GM21367 (cell line): ENCODE measurements around the gene IGFBP6.

Source experiments
- ATAC-seq: cut with Tn5 transposase; IDR thresholded peaks from one replicate; pipeline ENCODE4 v1.9.1; 2021; ENCODE audit not compliant: unreplicated experiment

IGFBP6 gene, protein sequence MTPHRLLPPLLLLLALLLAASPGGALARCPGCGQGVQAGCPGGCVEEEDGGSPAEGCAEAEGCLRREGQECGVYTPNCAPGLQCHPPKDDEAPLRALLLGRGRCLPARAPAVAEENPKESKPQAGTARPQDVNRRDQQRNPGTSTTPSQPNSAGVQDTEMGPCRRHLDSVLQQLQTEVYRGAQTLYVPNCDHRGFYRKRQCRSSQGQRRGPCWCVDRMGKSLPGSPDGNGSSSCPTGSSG

DNA sequence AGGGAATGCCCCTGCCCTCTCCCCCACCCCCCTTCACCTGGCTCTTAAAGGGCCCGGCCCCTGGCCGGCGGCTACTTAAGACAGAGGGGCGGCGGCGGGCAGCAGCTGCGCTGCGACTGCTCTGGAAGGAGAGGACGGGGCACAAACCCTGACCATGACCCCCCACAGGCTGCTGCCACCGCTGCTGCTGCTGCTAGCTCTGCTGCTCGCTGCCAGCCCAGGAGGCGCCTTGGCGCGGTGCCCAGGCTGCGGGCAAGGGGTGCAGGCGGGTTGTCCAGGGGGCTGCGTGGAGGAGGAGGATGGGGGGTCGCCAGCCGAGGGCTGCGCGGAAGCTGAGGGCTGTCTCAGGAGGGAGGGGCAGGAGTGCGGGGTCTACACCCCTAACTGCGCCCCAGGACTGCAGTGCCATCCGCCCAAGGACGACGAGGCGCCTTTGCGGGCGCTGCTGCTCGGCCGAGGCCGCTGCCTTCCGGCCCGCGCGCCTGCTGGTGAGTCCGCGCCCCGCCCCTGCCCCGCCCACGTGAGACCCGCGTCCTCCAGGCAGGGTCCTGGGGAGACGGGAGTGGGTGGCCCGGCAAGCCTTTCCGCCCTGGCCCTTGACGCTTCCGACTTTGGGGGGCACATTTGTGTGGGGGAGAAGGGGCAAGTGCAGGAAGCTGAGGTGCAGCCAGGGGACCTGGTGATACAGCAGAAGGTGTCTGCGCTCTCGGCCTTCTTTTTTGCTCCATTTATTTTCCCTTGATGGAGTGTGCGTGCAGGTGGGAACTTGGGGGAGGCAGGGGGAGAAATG, at the start of gene IGFBP6:
TSS of gene IGFBP6 (plus strand) at position 104 of the 790 bp plus-strand sequence. CDS start at position 155, 51 bp downstream.
- ATAC-seq = no peak

DNA sequence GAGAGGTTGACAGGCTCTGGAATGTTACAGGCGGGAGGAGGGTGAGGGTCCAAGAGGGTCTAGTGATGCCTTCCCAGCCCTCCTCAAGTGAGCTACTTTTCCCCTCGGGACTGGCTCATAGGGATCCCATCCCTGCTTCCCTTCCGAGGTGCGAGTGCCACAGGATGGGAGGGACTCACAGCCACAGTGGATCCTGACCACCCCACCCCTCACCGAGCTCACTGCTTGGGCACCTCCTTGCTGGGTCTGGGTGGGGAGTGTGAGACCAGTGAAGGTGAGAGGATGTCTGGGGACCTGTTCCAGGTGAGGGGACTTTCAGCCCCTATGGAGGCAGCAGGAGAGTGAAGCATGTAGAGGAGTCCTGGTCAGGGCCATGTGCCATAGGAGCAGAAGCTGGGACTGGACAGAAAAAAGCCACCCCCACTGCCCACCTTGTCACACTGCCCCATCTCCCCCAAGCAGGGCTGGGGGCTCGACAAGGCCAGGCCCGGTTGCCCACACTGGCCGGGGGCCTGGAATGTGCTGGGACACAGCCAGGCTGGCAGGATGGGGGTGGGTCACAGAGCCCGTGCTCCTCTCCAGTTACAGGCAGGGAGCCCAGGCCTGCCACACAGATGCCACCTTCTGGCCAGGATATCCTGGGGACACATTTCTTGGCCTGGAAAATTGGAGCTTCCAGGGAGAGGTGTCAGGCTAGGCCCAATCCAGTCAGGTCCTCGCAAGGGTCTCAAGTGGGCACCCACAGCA, 49.3 kb upstream of the IGFBP6 start:
- no peak for ATAC-seq

DNA sequence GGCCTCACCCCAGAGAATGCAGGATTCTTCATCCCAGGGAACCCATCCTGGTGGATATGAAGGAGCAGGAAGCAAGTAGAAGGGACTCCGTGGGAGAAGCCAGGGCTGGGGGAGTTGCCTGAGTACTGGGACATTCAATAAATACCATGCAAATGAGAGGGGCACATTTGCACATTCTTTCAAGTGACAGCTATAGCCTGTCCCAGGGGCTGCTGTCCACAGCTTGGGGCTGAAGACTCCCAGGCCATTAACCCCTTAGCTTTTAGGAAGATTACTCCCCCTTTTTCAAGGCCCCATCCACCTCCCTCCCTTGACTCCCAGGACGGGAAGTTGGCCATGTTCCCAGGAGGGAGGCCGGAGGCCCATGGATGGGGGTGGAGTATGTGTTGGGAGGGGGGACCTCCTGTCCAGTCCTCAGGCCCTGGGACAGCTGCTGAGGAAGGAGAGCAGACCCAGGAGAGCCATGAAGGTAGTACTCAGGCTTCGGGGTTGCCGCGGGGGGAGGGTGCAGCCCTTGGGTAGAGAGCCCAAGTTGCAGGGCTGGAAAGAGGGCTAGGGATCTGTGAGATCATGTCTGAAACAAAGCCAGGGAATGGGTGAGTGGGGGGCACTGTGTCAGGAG, 48.6 kb upstream of the IGFBP6 start:
- ATAC-seq = no peak

- ATAC-seq = no peak
These were observed 47.7 kb upstream of the IGFBP6 start, which contains the start of gene TNS2 for GRCh38 chr12:53049571-53050318. Gene TNS2, plus strand, starts transcription at chr12:53050065. Its CDS starts 121 bp downstream, at chr12:53050186.

DNA sequence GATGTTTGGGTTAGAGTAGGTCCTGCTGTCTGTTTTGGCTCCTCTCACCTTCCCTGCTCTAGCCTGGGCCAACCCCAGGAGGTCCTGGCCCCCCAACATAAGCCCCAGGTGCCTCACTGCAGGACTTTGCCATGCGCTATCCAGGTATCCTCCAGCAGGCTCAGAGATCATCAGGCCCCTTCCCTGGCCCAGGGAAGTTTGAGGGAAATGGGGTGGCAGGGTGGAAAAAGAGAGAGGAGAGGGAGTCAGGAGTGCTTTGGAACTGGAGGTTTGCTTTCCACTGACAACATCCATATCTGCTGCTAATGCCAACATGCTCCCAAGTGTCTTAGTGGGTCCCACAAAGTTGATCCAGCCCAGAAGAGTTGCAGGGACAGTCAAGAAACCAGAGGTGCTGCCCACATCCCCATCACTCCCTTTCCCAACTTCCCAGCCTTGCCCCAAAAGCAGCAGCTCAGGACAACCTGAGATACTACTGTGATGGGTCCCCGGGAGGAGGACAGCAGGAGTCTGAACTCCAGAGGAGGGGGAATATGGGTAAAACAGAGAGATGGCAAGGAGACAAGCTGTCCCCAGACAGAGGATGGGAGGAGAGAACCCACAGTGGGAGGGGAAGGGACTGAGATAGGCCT, 46.9 kb upstream of the IGFBP6 start:
- no peak for ATAC-seq

DNA sequence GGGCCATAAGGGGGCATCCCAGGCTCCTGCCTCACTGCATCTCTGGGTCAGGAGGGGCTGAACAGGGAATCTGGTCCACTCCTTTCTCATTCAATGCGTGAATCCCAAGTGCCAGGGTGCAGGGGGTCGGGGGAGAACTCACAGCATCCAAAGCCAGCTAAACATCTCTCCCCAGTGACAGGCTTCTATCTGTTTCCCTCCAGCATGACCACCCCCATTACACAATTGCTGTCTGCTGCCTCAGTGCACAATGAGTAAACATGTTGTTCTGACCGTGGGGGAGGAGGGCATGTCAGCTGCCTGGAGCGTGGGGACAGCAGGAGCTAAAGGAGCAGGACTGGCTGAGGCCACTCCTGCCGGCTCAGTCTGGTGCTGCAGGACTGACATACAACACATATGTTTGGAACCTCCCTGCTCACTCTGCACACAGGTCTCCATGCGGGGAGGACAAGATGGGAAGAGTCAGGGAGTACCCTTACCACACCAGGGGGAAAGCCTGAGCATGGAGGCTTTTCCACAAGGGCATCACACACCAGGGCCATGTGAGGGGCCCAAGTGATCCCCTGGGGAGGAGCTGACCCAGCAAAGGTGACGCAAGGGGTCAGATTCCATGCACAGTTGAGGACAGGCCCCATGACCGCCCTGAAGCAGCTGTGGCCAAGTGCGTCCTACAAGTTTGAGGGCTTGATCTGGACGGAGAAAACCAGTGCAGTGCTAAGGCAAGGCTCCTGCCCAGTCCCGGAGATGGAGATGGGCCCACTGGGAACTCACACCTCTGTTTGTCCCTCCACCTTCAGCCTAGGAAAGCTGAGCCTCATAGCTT, 46.2 kb upstream of the IGFBP6 start:
- ATAC-seq = no peak

- ATAC-seq = no peak
These were observed 45.5 kb upstream of the IGFBP6 start for GRCh38 chr12:53051881-53052412.

GRCh38 chr12:53052419-53053217, 44.8 kb upstream of the IGFBP6 start:
- no peak for ATAC-seq

DNA sequence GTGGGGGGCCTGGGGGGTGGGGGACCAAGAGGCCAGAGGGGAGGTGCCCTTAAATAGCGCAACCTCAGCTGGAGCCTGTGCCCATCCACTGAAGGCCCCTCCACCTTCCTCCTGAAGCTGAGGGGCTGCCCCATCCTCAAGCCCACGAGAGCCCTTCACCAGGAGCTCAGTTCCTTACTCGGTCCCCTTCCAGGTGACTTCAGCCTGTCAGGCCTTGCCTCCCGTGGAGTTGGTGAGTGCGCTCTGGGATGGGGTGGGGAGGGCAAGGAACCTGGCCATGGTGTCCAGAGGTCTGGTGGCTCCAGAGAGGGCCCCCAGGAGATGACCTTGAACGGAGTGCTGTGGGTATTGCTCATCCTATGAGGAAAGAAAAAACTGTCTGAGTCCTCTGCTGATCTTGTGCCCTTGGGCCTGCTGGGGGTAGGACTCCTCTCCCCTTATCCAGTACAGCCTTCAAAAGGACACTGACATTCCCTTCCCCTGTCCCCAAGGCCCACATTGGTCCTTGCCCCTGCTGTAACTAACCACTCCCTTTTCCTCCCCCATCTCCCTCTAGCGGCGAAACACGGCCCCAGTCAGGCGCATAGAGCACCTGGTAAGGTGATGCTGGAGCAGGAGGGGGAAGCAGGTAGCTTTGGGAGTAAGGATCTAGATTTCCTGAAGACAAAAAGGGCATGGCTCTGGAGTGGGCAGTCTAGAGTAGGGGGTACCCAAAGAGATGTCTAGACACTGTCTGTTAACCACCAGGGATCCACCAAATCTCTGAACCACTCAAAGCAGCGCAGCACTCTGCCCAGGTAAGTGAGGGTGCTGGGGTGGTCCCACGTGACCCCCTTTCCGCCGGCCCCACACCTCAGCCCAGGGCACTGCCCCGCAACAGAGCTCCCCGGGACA, 44.0 kb upstream of the IGFBP6 start:
- ATAC-seq = no peak

DNA sequence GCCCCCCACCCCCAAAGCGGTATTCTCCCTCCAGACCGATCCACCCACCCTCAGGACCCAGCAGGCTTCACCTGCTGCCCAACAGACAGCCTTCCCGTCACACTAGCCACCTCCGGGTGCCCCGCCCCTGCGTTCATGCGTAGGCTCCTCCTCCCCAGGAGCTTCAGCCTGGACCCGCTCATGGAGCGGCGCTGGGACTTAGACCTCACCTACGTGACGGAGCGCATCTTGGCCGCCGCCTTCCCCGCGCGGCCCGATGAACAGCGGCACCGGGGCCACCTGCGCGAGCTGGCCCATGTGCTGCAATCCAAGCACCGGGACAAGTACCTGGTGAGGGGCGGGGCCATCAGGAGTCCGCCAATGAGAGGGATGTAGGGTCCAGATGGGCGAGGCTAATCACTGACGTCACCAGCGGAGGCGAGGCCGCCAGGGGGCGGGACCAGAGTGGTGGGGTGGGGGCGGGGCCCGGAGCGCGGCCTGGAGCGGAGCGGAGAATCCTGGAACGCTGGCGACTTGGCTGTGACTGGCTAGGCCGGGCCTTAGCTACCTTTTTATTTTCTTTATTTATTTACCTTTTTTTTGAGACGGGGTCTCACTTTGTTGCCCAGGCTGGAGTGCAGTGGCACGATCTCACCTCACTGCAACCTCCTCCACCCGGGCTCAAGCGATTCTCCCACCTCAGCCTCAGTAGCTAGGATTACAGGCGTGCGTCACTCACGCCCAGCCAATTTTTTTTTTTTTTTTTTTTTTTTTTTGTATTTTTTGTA, 43.2 kb upstream of the IGFBP6 start:
- peak; percentile 82 for ATAC-seq

GRCh38 chr12:53055471-53056266, 41.8 kb upstream of the IGFBP6 start:
- ATAC-seq = no peak

GRCh38 chr12:53056296-53056695, 41.2 kb upstream of the IGFBP6 start:
- no peak for ATAC-seq

- ATAC-seq = no peak
These were observed 40.6 kb upstream of the IGFBP6 start for GRCh38 chr12:53056901-53057300.

GRCh38 chr12:53057816-53058500, 39.5 kb upstream of the IGFBP6 start:
- ATAC-seq = no peak
